Heart left ventricle (tissue), 16 donors: ENCODE measurements around the gene GABBR2. TPM values are rescaled to one million over a fixed set of nuclear protein-coding genes. Genes with fewer than 3 reads are reported as not detected.

ENCODE experiments used
- ATAC-seq, 4 donors: fragments of 200-7000 bp; cut with Tn5 transposase; one replicate each; pipeline ENCODE4 v1.9.1; 2020 to 2022; ENCODE audit warnings: moderate library complexity in 4 of 4, mild to moderate bottlenecking in 3 of 4, moderate number of reproducible peaks in 1 of 4
- DNase-seq, 5 donors: peaks; one replicate each; pipeline ENCODE4 v3.0.0-alpha.2; 2020
- H3K27ac ChIP-seq, 12 donors: fragments of 200-600 bp; sonication (generic) in 4 of 12; one replicate each; pipeline versions ENCODE4 v1.5.0 to v1.8.0; 2016 to 2022; ENCODE audit warnings: mild to moderate bottlenecking in 2 of 12
- H3K27me3 ChIP-seq, 9 donors: fragments of 200-600 bp; sonication (generic) in 2 of 9; one replicate each; pipeline versions ENCODE4 v1.5.1 to v1.8.0; 2016 to 2022; ENCODE audit warnings: mild to moderate bottlenecking in 3 of 9
- H3K36me3 ChIP-seq, 9 donors: fragments of 200-600 bp; sonication (generic) in 2 of 9; one replicate each; pipeline versions ENCODE4 v1.5.0 to v1.8.0; 2018 to 2022; ENCODE audit warnings: mild to moderate bottlenecking in 2 of 9
- H3K4me1 ChIP-seq, 12 donors: fragments of 200-600 bp; sonication (generic) in 4 of 12; one replicate each; pipeline versions ENCODE4 v1.5.0 to v1.8.0; 2016 to 2022; ENCODE audit warnings: mild to moderate bottlenecking in 3 of 12
- H3K4me3 ChIP-seq, 12 donors: fragments of 200-600 bp; sonication (generic) in 4 of 12; one replicate each; pipeline versions ENCODE4 v1.5.0 to v1.8.0; 2017 to 2022; ENCODE audit warnings: mild to moderate bottlenecking in 9 of 12, moderate library complexity in 4 of 12
- H3K9me3 ChIP-seq, 12 donors: fragments of 200-600 bp; sonication (generic) in 4 of 12; one replicate each; pipeline versions ENCODE4 v1.5.0 to v1.8.0; 2016 to 2022; ENCODE audit warnings: mild to moderate bottlenecking in 1 of 12
- CTCF ChIP-seq, 12 donors: fragments of 200-600 bp; sonication (generic) in 4 of 12; IDR thresholded peaks; one replicate each; pipeline versions ENCODE4 v1.5.0 to v1.8.0; 2018 to 2022; ENCODE audit warnings: antibody characterized with exemption in 12 of 12, mild to moderate bottlenecking in 5 of 12
- POLR2A ChIP-seq, 2 donors: fragments of 450-650 bp; IDR thresholded peaks; one replicate each; pipeline ENCODE4 v1.6.1; 2017; ENCODE audit warnings: antibody characterized with exemption in 2 of 2, mild to moderate bottlenecking in 2 of 2, moderate library complexity in 2 of 2
- WGBS, 4 donors: extraction: QIAGEN DNeasy Blood & Tissue Kit in 2 of 4; methylation state at CpG; one replicate each; pipeline versions ENCODE4 v1.1.5 to v1.1.7; 2013 to 2018; 5-methylcytosine and 5-hydroxymethylcytosine counted together
- intact Hi-C, 10 donors: fragments of 100-400 bp; cut with DNase I; formaldehyde crosslinking; loops; one replicate each; pipeline versions ENCODE4 v1.11.1 to v1.14.2; 2022
- long read RNA-seq, 3 donors: library from polyadenylated mRNA; unstranded; transcript quantifications; one replicate each; pipeline ENCODE4 v2.0.0, GENCODE V29; 2020 to 2021
- polyA plus RNA-seq, 2 donors: library from polyadenylated mRNA; stranded (reverse); fragments of 200-250 nt; gene quantifications; one replicate each; pipeline ENCODE4 v1.2.3, GENCODE V29; 2013
- total RNA-seq, 9 donors: library from RNA; depleted of rRNA in 2 of 9; stranded (reverse); fragments of >200 nt in 2 of 9; fragmentation: NEBNext Ultra II Directional in 3 of 9; extraction: Animal tissue kit (Norgen Biotek cat#: 25700) in 3 of 9; gene quantifications; one replicate each; pipeline versions ENCODE4 v1.1.0 to v1.2.4, GENCODE V29; 2016 to 2023
- donor health status: ischemic (EF 13 %, LVEDD 7.1; RV severe dilation, severe dysfunction).
- donor health status: healthy with polysubstance abuse.
- donor health status: DM: no; HTN: yes; CAD: no.
- donor health status: DM: no; HTN: no; CAD: no.
- donor health status: ischemic (EF 25% LVEDD 6.9; RV normal size, moderate dysfunction).
- donor health status: ischemic (EF 25% LVEDD 5.7; RV mildly dilated, moderate dysfunction).
- donor health status: healthy.
- donor health status: DM: yes; HTN: yes; CAD: no.
- donor health status: ischemic (EF 35%, LVEDD 5.7; RV mildly dilated, moderate dysfunction).
- donor health status: nonischemic (EF 11% LVEDD 7.7; RV severe dilation, severe dysfunction).
- donor health status: DM: yes; HTN: yes; CAD: no.
- donor health status: PGD.
- donor health status: ischemic (EF 29% LVEDD 5.4; RV normal size, mild dysfunction).
- donor health status: nonischemic (EF 23%, LVEDD 6.1; RV moderate dilation, normal function).

GABBR2 gene
- total RNA-seq (1 to 10 TPM in 3 of 9 donors, under 1 TPM in 6; 0.16 to 3.4 (median 0.61) TPM), polyA plus RNA-seq (under 1 TPM; 0.11 to 0.15 TPM)
- long read RNA-seq, donor 1, full-length matches to known transcripts, result 1 of 2 reads
- long read RNA-seq, donor 1, partial matches to known transcripts, result 1 of 2 reads
- long read RNA-seq, donor 1, other reads (novel, unspliced or antisense), result 0 of 2 reads
- long read RNA-seq, donor 2, partial matches to known transcripts, result 0 of 1 reads
- long read RNA-seq, donor 2, other reads (novel, unspliced or antisense), result 1 of 1 reads
- long read RNA-seq, donor 3, result 0 reads

- no peaks in the 10 kb centered on the region for H3K9me3 ChIP-seq
- no peak within 1 kb of the TSS for H3K27ac ChIP-seq
- TF ChIP-seq CTCF (IDR thresholded peaks at IDR 0.05) (no peak), POLR2A (IDR thresholded peaks at IDR 0.05) (no peak)
- DNase-seq (no peak), ATAC-seq (peak in 1 of 4 donors; percentile 33)
- intact Hi-C loops, result loop anchor here in 2 of 10 donors (5.0 to 10.0 kb wide), 2 partner anchors 392 to 394 kb away; no protein-coding TSS in a partner anchor
- peak within 1 kb of the TSS in 11 of 12 donors; percentile 12 to 58 (median 36) for H3K4me3 ChIP-seq
- H3K36me3 ChIP-seq, result no peaks in the 10 kb centered on the region
- WGBS, 4 donors, result 2% methylated on average over 50 to 111 of the region's 111 CpGs
- H3K4me1 ChIP-seq, result peaks cover 0 to 28% (median 8%) of the 10 kb centered on the region in 12 donors
- H3K27me3 ChIP-seq, result peaks cover 27 to 80% (median 63%) of the 10 kb centered on the region in 9 donors
Measured at GRCh38 chr9:98708933-98709911, at the start of gene GABBR2. Gene GABBR2, minus strand, starts transcription at chr9:98708935. Its CDS starts 198 bp downstream, at chr9:98708737.

GRCh38 chr9:98755006-98755618 is 46.4 kb upstream of the GABBR2 start:
- H3K9me3 ChIP-seq, result peaks cover 0 to 15% (median 1%) of the 10 kb centered on the region in 12 donors
- intact Hi-C loops, result no loop called here
- peaks cover 0 to 49% (median 13%) of the 10 kb centered on the region in 9 donors for H3K36me3 ChIP-seq

GRCh38 chr9:98751210-98751609 is 42.5 kb upstream of the GABBR2 start:
- Histone ChIP-seq H3K27me3 (no peaks in the 10 kb centered on the region), H3K9me3 (no peaks in the 10 kb centered on the region), H3K4me3 (no peak overlapping the region), H3K36me3 (peaks cover 0 to 51% (median 18%) of the 10 kb centered on the region in 9 donors), H3K4me1 (no peaks in the 10 kb centered on the region), H3K27ac (no peak overlapping the region)
- ATAC-seq (no peak), DNase-seq (no peak)
- intact Hi-C loops, result no loop called here
- 83 to 96% (median 93%) methylated on average over 2 of the region's 2 CpGs for WGBS, 4 donors
- TF ChIP-seq CTCF (IDR thresholded peaks at IDR 0.05), result no peak

More at GRCh38 chr9:98755006-98755618, 46.4 kb upstream of the GABBR2 start:
- TF ChIP-seq POLR2A (IDR thresholded peaks at IDR 0.05), result no peak
- TF ChIP-seq CTCF (IDR thresholded peaks at IDR 0.05), result no peak
- 83 to 94% (median 89%) methylated on average over 6 of the region's 6 CpGs for WGBS, 4 donors
- H3K4me3 ChIP-seq, result no peak overlapping the region
- no peaks in the 10 kb centered on the region for H3K4me1 ChIP-seq
- DNase-seq, result no peak
- H3K27ac ChIP-seq, result no peak overlapping the region
- no peak for ATAC-seq
- no peaks in the 10 kb centered on the region for H3K27me3 ChIP-seq
